HL-60/S4 treated with phorbol 12-myristate 13-acetate at 8.2 ng/mL for 4 days and 3 days (cell line): ENCODE measurements around the gene SMURF2.

Source experiments
- in situ Hi-C: fragments of 300-500 bp; cut with MboI; formaldehyde crosslinking; loops from 2 replicates; pipeline ENCODE4 v1.15.0; 2022; ENCODE audit warnings: low sequenced_read_pairs

SMURF2 gene

DNA sequence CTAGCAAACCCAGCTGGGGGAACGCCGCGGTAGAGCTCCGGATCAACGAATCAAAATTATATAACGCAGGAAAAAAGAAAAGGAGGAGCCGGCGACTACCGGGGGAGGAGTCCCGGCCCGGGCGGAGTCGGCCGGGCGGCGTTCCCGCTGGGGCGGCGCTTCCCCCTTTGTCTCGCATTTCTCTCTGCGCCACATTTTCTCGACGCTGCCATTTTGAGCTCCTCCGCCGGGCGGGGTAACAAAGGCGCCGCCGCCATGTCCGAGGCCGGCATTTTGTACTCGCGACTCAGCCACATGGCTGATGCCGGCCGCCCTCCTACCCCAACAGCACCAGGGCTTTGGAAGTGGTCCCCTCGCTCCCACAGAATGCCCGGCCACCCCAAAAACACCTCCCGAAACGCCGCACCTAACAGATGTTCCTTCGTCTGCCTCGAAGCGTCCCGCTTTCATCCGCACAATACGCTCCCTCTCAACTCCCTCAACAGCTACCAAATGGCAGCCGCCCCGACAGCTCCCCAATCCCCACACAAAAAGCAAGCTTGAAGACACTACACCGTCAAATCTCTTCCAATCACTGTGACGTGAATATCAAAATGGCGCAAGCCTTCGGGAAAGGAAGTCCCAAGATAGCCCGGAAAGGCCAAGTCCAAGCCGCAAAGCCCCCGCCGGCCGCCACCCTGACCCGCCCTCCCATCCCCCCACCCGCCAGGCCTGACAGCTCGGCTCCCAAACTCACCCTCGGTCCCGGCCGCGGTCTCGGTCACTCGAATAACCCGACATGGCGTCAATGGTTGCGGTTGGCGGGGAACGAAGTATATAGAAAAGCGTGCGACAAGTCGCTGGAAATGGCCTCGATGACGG, 156.5 kb downstream of the SMURF2 start:
- in situ Hi-C loops = no loop called here

DNA sequence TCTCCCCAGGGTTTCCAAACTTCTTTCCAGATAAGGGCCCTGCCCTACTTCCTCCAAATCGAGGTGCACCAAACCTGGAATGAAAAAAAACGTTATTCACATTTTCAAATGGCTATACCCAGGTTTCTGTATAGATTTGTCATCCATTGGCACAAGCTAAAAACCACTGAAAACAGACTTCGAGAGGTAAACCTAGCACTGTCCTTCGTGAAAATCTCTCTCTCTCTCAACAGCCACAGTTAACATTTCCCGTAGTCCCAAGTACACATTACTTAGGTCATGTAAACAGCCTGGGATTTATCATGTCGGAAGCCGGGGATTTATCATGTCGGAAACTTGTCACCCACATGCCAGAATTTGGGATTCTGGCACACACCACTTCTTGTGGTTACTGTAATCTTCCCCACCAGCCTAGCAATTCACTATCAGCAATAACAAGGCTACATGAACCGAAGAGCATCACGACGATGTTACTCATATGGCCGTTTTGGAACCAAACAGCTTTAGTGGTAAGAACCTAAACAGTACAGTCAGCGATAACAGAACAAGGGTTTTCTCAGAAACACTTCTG, 157.3 kb downstream of the SMURF2 start:
- in situ Hi-C loops = no loop called here

DNA sequence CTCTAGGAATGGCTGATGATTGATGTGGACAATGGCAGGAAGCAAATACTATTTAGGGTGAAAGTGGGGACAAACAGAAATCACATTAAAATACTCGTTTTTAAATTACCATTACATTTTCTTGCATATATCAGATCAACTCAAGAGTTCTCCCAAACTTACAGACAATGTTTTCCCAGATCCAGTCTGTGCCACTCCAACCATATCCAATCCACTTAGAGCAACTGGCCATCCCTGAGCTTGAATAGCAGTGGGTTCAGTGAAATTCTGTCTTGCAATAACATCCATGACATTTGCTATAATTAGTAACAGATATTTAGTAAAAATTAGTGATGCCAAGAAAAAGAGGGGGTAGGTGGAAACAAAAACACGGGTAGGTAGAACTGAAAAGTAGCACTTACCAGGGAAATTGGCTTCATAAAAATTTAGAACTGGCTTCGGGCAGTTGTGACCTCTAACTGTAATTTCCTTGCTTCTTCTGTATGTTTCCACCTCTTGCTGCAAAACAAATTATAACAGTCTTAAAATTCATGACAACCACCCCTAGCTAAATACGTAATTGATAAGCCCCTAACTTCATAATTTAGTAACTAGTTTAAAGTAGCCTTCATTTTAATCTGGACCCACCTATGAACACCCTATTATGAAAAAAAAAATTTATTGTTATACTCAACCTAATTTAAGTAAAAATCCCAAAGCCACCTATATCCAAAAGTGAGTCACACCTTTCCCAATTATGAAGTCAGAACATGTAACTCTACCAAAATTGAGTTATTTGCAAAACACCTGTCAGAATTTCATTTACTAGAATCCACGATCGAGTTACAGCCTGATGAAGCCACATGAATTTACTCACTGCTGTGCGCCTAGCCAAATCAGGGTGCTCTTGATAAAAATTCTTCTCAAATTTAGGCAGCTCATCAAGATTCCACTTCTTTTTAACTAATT, 158.0 kb downstream of the SMURF2 start:
- in situ Hi-C loops = no loop called here

DNA sequence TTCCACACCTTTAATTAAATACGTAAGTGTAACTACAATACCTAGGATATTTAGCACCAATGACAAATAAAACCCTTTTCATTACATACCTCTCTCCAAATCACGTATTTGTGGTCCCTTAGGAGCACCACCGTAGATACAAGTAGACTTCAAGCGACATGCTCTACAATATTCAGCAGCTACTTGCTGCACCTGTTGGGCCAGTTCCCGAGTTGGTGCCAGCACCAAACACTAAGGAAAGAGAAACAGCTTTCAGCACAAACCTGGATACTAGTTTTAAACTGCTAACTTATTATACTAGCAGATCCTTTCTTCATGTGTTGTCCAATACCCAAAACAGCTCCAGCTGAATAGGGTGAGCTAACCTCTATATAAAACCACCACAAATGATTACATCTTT, 158.8 kb downstream of the SMURF2 start:
- in situ Hi-C loops = no loop called here

DNA sequence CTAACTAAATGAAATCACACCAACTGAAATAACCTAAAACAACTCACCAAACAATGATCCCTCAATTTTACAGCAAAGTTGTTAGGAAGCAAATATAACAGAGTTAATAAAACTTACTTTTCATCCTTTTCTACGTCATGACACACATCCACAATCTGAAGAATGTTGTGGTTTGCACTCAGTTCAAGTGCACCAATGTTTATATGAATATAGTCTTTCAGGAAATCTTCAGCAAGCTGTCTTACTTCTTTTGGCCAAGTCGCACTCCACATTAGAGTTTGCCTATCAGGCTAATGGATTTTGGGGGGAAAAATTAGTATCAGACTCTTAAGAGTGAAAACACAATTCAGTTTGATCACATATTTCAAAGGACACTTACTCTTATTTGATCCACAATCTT, 159.3 kb downstream of the SMURF2 start:
- in situ Hi-C loops = no loop called here

DNA sequence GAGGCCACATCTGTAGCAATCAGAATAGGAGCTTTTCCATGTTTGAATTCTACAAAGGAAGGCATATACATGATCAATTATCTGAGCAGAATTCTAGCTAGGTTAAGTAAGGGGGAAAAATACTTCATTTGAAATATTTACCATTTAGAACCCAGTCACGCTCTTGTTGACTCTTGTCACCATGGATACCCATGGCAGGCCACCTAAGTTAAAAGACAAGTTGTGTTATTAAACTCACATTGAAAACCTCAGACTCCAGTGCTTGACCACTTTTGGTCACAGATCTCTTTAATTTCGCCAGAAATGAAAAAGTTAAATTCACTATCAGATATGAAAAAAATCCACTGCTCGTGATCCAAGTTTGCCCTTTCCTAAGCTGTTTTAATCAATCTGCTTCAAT, 160.1 kb downstream of the SMURF2 start:
- in situ Hi-C loops = no loop called here

DNA sequence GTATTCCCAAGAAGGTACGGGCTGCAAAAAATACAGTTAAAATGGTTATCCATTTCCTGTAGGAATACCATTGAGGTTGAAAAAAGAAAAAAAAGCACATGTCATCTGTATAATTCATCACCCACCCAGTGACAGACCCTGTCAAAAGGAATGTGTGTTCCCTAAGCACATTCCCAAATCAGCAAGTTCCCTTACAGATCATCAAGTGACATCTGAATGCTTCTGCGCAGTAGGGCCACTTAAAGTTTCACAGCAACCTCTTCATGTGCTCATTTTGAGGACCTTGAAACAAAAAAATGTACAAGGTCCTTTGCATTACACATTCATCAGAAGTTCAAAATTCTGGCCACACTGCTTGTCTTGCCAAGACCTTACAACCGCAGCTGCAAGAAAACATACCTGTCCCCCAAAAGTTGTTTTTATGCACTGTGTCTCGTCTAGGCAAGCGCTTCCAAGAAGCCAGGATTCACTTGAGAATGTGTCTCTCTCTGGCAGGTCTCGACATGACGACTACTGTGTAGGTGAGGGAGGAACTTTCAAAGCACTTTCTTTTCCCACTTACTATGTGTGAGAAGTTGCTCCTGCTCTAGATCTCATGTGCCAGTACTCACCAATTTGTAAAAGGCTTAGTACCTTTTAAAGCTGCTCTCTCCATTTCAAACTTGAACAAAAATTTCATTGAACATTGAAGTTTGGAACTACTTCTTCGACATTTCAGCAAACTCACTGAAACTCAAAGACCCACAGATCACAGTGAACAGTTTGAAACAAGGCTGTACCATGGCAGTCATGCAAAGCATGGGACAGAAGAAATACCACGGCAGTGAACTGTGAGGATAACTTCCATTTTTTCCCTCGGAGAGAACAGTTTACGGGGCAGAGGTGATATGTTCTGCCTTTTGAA, 161.0 kb downstream of the SMURF2 start:
- in situ Hi-C loops = no loop called here

DNA sequence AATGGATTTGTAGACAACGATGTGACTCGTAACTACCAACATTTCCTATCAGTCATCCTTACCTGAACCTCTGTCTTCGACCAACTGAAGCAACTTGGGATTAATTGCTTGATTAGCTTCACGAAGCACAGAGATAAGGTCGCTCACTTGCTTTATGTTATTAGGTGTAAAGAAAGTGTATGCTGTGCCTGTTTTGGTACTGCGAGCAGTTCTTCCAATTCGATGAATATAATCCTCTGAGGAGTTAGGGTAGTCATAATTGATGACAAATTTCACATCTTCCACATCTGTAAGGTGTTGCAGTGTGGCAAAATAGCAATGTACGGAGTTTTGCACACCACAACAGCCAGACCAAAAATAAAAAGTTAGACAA, 161.6 kb downstream of the SMURF2 start:
- in situ Hi-C loops = no loop called here

DNA sequence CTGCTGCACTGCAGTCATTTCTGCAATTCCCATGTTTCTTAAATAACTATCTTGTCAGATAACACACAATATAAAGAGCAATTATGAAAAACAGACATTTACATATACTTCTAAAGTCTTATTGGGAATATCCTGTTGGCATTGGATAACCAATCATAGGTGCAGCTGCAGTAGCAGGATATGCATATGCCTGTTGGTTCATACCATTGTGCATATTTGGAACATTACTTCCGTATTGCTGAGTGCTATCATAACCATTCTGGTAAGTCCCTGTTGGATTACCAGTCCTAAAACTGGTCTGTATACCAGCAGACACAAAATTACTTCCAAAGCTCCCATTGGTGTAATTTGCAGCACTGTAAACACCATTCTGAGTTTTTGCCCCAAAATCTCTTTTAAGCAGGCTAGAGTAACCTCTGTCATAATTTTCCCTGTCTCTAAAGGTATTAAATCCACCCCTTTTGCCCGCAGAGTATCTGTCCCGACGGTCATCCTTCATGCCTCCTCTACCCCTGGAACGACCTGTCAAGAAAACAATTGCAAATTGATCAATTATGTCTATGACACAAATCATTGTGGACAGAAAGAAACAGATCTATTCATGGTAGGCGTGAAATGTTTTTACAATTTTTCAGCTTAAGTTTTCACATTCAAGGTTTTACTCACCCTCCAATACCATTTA, 162.2 kb downstream of the SMURF2 start:
- in situ Hi-C loops = no loop called here

DNA sequence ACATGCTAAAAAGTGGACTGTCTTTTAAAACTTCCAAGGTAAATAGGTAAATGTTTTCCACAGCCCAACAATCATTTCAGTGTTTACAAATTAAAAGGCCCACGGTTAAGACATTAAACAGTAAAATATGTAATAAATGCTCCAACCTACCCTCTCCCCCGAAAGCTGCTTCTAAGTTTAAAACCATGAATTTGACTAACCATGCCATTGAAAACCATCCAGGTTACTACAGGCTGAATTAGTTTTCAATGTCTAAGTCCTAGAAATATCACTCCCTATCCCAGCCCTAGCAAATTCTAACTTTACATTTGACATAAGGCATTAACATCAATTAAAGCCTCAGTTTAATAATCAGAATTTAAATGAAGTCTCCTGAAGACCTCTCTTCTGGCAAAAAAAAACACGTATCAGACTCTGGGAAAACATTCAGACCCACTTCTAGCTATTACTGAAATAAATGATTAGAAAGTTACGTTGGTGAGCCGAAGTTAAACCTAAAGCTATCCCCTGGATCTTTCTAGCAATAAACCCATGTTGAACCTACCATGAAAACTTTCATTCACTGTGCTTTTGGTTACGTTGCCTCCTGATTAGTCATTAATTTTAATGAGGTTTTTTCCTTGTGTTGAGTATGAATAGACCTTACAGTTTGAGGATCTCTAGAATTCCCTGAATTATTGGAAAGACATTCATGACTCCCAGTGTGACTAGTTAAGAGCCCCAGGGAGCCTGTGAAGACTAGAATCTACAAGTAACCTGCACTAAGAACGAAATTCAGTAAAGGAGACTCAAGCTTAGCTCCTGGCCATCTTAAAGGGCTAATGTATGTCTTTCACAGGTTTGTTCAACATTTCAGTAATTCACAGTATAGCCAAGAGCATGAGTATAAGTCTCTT, 163.6 kb downstream of the SMURF2 start:
- in situ Hi-C loops = no loop called here

DNA sequence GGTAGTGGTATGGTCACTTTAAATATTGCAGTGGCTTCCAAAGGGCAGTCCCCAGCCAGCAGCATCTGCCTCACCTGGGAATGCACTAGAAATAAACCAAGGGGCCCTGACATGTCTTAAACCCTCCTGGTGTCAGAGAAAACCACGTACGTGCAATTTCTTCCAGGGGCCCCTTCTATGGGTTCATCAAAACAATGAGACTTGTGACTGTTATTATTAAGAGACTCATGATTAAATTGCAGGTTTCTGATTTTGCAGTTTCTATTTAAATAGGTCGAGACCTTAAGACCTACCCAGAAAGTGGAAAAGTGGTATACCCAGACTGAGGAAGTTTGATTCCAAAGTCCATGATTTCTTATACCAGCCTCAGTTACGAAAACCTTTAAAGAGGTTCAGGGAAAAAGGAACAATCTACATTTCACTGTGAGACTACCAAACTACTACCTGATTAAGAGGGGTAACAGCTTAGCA, 164.5 kb downstream of the SMURF2 start:
- in situ Hi-C loops = no loop called here

DNA sequence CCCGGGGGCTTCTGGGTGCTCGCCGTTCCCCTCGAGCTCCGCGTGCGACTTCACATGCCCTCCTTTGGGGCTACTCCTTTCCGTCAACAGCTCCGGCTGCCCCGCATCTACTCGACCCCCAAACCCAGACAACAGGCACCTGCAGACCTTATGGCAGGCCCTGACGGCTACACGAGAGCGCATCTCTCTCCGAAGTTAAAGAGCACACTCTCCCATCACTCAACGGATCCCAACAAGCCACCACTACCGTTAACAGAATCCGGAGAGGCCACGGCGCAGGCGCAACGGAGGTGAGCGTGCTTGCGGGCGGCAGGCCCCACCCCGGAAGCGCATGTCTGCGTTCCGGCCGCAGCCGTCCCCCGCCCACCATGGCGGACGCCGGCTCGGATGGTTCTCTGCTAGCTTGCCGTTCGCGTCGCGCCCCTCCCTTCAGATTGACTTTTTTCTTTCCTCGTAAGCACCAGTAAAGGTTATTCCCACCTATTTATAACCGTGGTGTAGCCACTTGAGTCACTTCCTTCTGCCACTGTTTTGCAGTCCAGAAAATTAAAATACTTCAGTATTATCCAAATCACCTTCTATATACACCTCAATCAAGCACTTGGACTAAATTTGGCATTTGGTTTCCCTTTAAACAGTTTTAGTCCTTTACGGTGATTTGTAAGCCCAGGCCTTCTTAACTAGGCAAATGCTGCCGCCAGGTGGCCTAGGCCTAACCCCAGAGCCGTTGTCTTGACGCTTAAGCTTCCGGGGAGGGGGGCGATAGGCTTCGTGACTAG, 165.1 kb downstream of the SMURF2 start, which contains the start of gene POLG2:
Gene POLG2 (minus strand): TSS at position 269 of the 779 bp plus-strand sequence. CDS start 86 bp downstream, at position 183.
- in situ Hi-C loops = no loop called here

DNA sequence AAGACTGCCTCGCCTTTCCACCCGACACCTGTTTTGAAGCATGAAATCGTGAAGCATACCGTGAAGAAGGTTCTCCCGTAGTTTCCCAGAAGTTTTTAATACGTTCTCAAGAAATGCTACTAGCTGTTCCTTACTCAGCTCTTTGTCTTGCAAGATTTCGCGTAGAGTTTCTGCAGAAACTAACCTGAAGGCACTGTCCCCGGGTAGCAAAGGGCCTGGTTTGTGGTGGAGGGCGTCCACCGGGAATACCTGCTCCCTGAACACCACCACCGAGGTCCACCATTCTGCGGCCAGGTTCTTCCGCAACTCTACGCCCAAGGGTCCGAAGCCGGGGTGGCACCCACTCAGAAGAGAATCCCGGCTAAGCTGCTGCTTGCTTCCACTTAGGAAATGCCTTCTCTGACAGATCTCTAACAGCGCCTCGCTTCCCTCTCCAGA, 165.7 kb downstream of the SMURF2 start:
- in situ Hi-C loops = no loop called here
